Ovary (tissue), 9 donors: ENCODE data around the gene SPOPL. TPM values are rescaled to one million over a fixed set of nuclear protein-coding genes. Genes with fewer than 3 reads are reported as not detected.

ENCODE experiments used
- DNase-seq, 5 donors: peaks; one replicate each; pipeline ENCODE4 v3.0.0-alpha.2; 2019 to 2020
- H3K27ac ChIP-seq, 2 donors: fragments of 200-600 bp; one replicate each; pipeline versions ENCODE4 v1.5.1 to v1.8.0; 2019 to 2022
- H3K27me3 ChIP-seq: fragments of 200-600 bp; one replicate; pipeline ENCODE4 v1.8.0; 2022
- H3K36me3 ChIP-seq: fragments of 200-600 bp; sonication (generic); one replicate; pipeline ENCODE4 v1.5.1; 2019
- H3K4me1 ChIP-seq: one replicate; pipeline ENCODE4 v1.8.1; 2013; ENCODE audit warnings: mild to moderate bottlenecking, moderate library complexity; ENCODE audit not compliant: insufficient read depth
- H3K4me3 ChIP-seq: fragments of 200-600 bp; sonication (generic); one replicate; pipeline ENCODE4 v1.5.1; 2017
- H3K9me3 ChIP-seq, 2 donors: fragments of 200-600 bp in 1 of 2; sonication (generic) in 1 of 2; one replicate each; pipeline versions ENCODE4 v1.5.1 to v1.8.1; 2013 to 2019; ENCODE audit warnings: mild to moderate bottlenecking in 1 of 2, moderate library complexity in 1 of 2
- EP300 ChIP-seq: sonication (generic); formaldehyde crosslinking; IDR thresholded peaks from one replicate; pipeline ENCODE4 v1.6.1; 2017; ENCODE audit warnings: antibody characterized with exemption
- POLR2A ChIP-seq: fragments of 450-650 bp; IDR thresholded peaks from one replicate; pipeline ENCODE4 v1.6.1; 2017; ENCODE audit warnings: antibody characterized with exemption, mild to moderate bottlenecking, moderate library complexity
- WGBS, 3 donors: extraction: QIAGEN DNeasy Blood & Tissue Kit in 1 of 3; methylation state at CpG; one replicate each; pipeline versions ENCODE4 v1.1.5 to v1.1.7; 2013 to 2017; 5-methylcytosine and 5-hydroxymethylcytosine counted together
- intact Hi-C, 4 donors: fragments of 100-400 bp; cut with DNase I; formaldehyde crosslinking; loops; one replicate each; pipeline versions ENCODE4 v1.11.0 to v1.15.1; 2022 to 2023
- polyA plus RNA-seq, 2 donors: library from polyadenylated mRNA; stranded (reverse); fragments of 200-250 nt in 1 of 2; fragments of 350-450 nt in 1 of 2; fragmentation: Illumina TruSeq in 1 of 2; extraction: RNeasy Lipid Tissue Mini Kit (QIAGEN cat#74804) in 1 of 2; gene quantifications; one replicate each; pipeline ENCODE4 v1.2.3, GENCODE V29; 2013 to 2014
- total RNA-seq, 7 donors: library from RNA; depleted of rRNA in 2 of 7; stranded (reverse); fragments of >200 nt in 2 of 7; fragmentation: NEBNext Ultra II Directional in 3 of 7; extraction: Animal tissue kit (Norgen Biotek cat#: 25700) in 3 of 7; gene quantifications; one replicate each; pipeline versions ENCODE4 v1.1.0 to v1.2.4, GENCODE V29; 2016 to 2023
- TF ChIP-seq, protein P1 (sequence below), 3 donors: fragments of 450-650 bp in 2 of 3; fragments of 200-600 bp in 1 of 3; IDR thresholded peaks; one replicate each; pipeline versions ENCODE4 v1.5.1 to v1.8.0; 2016 to 2022; ENCODE audit warnings: antibody characterized with exemption in 3 of 3, mild to moderate bottlenecking in 1 of 3
- donor health status: DM: no; HTN: no; CAD: no; lungs with moderate emphysema.
- donor health status: DM: no; HTN: no; CAD: no.
- donor health status: Bipolar disorder and iron deficiency.
- donor health status: DM: yes; HTN: yes; CAD: no.
- donor health status: DM: no; HTN: no; CAD: no.
- donor health status: DM: yes; HTN: yes; CAD: no.

SPOPL gene
- total and polyA plus RNA-seq, 9 donors: 10.9 to 30.9 (median 23.6) TPM

DNA sequence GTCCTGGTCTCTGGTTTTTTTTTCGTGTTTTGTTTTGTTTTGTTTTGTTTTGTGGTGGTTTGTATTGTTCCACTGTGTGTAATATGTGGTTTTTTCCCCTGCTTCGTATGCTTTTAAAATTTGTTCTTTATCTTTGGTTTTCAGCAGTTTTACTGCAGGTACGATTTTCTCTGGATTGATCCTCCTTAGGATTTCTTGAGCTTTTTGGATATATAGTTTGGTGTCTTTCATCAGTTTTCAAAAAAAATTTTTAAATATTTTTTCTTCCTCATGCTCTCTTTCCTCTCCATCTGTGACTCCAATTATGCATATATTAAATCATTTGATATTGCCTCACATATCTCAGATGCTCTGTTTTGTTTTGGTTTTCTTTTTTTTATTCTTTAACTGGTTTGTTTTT lies 78.0 kb downstream of the SPOPL start:
- Histone ChIP-seq H3K36me3 (no peaks in the 10 kb centered on the region), H3K27me3 (no peaks in the 10 kb centered on the region), H3K9me3 (peaks cover 0 to 3% of the 10 kb centered on the region in 2 donors), H3K4me3 (no peak overlapping the region), H3K4me1 (no peaks in the 10 kb centered on the region), H3K27ac (no peak overlapping the region)
- intact Hi-C loops: no loop called here
- TF ChIP-seq POLR2A (no peak), EP300 (no peak)
- TF ChIP-seq, protein P1, sequence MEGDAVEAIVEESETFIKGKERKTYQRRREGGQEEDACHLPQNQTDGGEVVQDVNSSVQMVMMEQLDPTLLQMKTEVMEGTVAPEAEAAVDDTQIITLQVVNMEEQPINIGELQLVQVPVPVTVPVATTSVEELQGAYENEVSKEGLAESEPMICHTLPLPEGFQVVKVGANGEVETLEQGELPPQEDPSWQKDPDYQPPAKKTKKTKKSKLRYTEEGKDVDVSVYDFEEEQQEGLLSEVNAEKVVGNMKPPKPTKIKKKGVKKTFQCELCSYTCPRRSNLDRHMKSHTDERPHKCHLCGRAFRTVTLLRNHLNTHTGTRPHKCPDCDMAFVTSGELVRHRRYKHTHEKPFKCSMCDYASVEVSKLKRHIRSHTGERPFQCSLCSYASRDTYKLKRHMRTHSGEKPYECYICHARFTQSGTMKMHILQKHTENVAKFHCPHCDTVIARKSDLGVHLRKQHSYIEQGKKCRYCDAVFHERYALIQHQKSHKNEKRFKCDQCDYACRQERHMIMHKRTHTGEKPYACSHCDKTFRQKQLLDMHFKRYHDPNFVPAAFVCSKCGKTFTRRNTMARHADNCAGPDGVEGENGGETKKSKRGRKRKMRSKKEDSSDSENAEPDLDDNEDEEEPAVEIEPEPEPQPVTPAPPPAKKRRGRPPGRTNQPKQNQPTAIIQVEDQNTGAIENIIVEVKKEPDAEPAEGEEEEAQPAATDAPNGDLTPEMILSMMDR (IDR thresholded peaks at IDR 0.05): no peak
- WGBS, 3 donors: 96 to 99% (median 97%) methylated on average over 3 of the region's 3 CpGs
- no peak for DNase-seq

DNA sequence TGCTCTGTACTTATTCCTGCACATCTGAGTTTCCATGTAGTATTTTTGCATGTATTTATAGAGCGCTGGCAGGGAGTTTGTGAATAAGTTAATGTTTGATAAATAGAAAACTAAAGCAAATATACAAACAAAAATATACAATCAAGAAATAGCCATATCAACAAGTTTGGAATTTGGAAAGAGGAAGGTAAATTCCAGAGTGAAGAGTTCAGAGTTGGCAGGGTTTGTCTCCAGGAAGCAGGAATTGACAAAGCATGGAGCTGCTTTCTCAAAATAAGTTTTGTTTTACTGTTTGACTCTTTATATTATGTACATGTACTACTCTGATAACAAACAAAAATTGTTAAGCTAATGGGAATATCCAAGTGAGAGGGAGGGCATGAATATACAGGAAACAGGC lies 80.3 kb downstream of the SPOPL start:
- TF ChIP-seq, protein P1 (IDR thresholded peaks at IDR 0.05): no peak
- TF ChIP-seq POLR2A (no peak), EP300 (no peak)

DNA sequence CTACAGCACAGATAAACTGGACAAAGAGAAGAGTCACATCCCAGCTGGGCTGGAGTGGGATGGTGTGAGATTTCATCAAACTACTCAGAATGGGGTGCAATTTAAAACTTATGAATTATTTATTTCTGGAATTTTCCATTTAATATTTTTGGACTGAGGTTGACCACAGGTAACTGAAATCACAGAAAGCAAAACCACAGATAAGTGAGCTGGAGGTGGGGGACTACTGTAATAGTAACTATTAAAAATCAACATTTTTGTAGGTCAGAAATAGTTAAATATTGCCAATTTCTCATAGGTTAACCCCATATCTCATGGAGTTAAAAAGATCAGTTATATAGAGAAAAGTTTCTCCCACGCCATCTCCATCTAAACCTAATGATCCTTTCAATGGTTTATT lies 88.1 kb downstream of the SPOPL start:
- no peak overlapping the region for H3K4me3 ChIP-seq
- 94 to 100% (median 99%) methylated on average over 1 of the region's 1 CpG for WGBS, 3 donors
- H3K27me3 ChIP-seq: no peaks in the 10 kb centered on the region
- no peak for DNase-seq
- intact Hi-C loops: no loop called here
- H3K27ac ChIP-seq: no peak overlapping the region
- TF ChIP-seq POLR2A (no peak), EP300 (no peak)
- TF ChIP-seq, protein P1 (IDR thresholded peaks at IDR 0.05): no peak
- no peaks in the 10 kb centered on the region for H3K36me3 ChIP-seq
- no peaks in the 10 kb centered on the region for H3K4me1 ChIP-seq
- no peaks in the 10 kb centered on the region for H3K9me3 ChIP-seq

More for the DNA sequence above, 80.3 kb downstream of the SPOPL start:
- no peak overlapping the region for H3K4me3 ChIP-seq
- no peak for DNase-seq
- WGBS, 3 donors: 98 to 99% (median 98%) methylated on average over 1 of the region's 1 CpG
- peaks cover 0 to 3% of the 10 kb centered on the region in 2 donors for H3K9me3 ChIP-seq
- H3K27me3 ChIP-seq: no peaks in the 10 kb centered on the region
- intact Hi-C loops: no loop called here
- H3K4me1 ChIP-seq: no peaks in the 10 kb centered on the region
- H3K27ac ChIP-seq: no peak overlapping the region
- no peaks in the 10 kb centered on the region for H3K36me3 ChIP-seq

DNA sequence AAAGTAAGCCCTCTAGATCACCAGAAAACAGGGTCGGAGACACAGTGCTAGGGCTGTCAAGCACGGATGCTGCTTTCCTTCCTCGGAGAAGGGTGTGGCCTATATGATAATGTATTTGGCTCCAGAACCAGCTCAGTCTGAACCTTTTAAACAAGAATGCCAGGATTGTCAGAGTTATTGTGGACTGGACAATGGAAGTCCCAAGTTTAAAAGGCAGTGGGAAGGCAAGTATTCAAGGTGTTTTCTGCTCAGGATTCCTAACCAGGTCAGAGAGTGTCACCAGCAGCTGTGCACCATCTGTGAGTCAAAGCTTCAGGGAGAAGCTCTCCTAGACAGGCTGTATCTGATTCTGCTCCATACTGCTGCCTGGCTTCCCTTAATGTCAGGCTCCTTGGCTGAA lies 94.8 kb downstream of the SPOPL start:
- no peaks in the 10 kb centered on the region for H3K4me1 ChIP-seq
- DNase-seq: no peak
- 75 to 84% (median 81%) methylated on average over 3 of the region's 3 CpGs for WGBS, 3 donors
- no peak overlapping the region for H3K4me3 ChIP-seq
- no peak overlapping the region for H3K27ac ChIP-seq
- no peak for TF ChIP-seq EP300
- TF ChIP-seq, protein P1 (IDR thresholded peaks at IDR 0.05): no peak
- no peak for TF ChIP-seq POLR2A
- no peaks in the 10 kb centered on the region for H3K9me3 ChIP-seq
- intact Hi-C loops: no loop called here
- H3K36me3 ChIP-seq: no peaks in the 10 kb centered on the region
- no peaks in the 10 kb centered on the region for H3K27me3 ChIP-seq
